Fibroblast of villous mesenchyme (primary cell): ENCODE measurements around the gene ADGRG6. TPM values are rescaled to one million over a fixed set of nuclear protein-coding genes. Genes with fewer than 3 reads are reported as not detected.
A peak's percentile ranks its signal among the peaks of the same experiment; 100 is the strongest.

Experiments used
- DNase-seq: peaks from one replicate; pipeline ENCODE4 v3.0.0-alpha.2; 2010; ENCODE audit warnings: low read depth
- H3K4me3 ChIP-seq: 2 replicates; pipeline ENCODE4 v1.5.1; 2011; ENCODE audit warnings: low read depth, mild to moderate bottlenecking, low read length
- CTCF ChIP-seq: IDR thresholded peaks from 2 replicates; pipeline ENCODE4 v1.5.1; 2012; ENCODE audit warnings: low read depth, mild to moderate bottlenecking, low read length; ENCODE audit not compliant: insufficient read depth
- total RNA-seq: library from RNA; depleted of rRNA; stranded (reverse); fragments of >200 nt; gene quantifications from 2 replicates; pipeline ENCODE4 v1.2.3, GENCODE V29; 2012

ADGRG6 gene
- total RNA-seq, 1 donor: 153 TPM

GRCh38 chr6:142316791-142317368 is 15.1 kb downstream of the ADGRG6 start:
- TF ChIP-seq CTCF: no peak
- DNase-seq: no peak
- no peak overlapping the region for H3K4me3 ChIP-seq

- no peak for TF ChIP-seq CTCF
- DNase-seq: no peak
Measured at GRCh38 chr6:142318714-142319113, 16.9 kb downstream of the ADGRG6 start.

GRCh38 chr6:142320366-142320765 is 18.6 kb downstream of the ADGRG6 start:
- H3K4me3 ChIP-seq: no peak overlapping the region
- DNase-seq: no peak
- TF ChIP-seq CTCF: no peak

More at GRCh38 chr6:142318714-142319113, 16.9 kb downstream of the ADGRG6 start:
- H3K4me3 ChIP-seq: no peak overlapping the region

GRCh38 chr6:142321451-142321850 is 19.6 kb downstream of the ADGRG6 start:
- peak; percentile 66 for DNase-seq
- no peak for TF ChIP-seq CTCF
- no peak overlapping the region for H3K4me3 ChIP-seq

GRCh38 chr6:142322066-142322465 is 20.3 kb downstream of the ADGRG6 start:
- DNase-seq: no peak
- no peak overlapping the region for H3K4me3 ChIP-seq
- TF ChIP-seq CTCF: no peak

- DNase-seq: peak; percentile 65
- H3K4me3 ChIP-seq: no peak overlapping the region
- TF ChIP-seq CTCF: no peak
Measured at GRCh38 chr6:142322504-142323198, 20.8 kb downstream of the ADGRG6 start.
